GM11168 (cell line): ENCODE measurements around the gene MPST.

ENCODE experiments used
- in situ Hi-C: fragments of 300-500 bp; cut with MboI; formaldehyde crosslinking; loops from one replicate; pipeline ENCODE4 v1.12.0; 2022; ENCODE audit warnings: low sequenced_read_pairs; ENCODE audit not compliant: unreplicated experiment

MPST gene

GRCh38 chr22:36999463-36999862 is 20.1 kb upstream of the MPST start:
- in situ Hi-C loops, result no loop called here

GRCh38 chr22:37000676-37001534 is 18.6 kb upstream of the MPST start:
- in situ Hi-C loops, result no loop called here

- in situ Hi-C loops, result no loop called here
These were observed 17.7 kb upstream of the MPST start for GRCh38 chr22:37001826-37002225.

- in situ Hi-C loops, result no loop called here
These were observed 16.9 kb upstream of the MPST start for GRCh38 chr22:37002633-37003032.

GRCh38 chr22:37007651-37008050 is 11.9 kb upstream of the MPST start:
- in situ Hi-C loops, result no loop called here

- in situ Hi-C loops, result no loop called here
These were observed 11.2 kb upstream of the MPST start for GRCh38 chr22:37008365-37008764.

GRCh38 chr22:37009490-37009889 is 10.1 kb upstream of the MPST start:
- in situ Hi-C loops, result no loop called here

- in situ Hi-C loops, result no loop called here
These were observed 9.4 kb upstream of the MPST start for GRCh38 chr22:37010174-37010573.

- in situ Hi-C loops, result no loop called here
These were observed 8.6 kb upstream of the MPST start for GRCh38 chr22:37010976-37011375.

GRCh38 chr22:37011472-37011871 is 8.1 kb upstream of the MPST start:
- in situ Hi-C loops, result no loop called here

GRCh38 chr22:37012262-37012904 is 7.2 kb upstream of the MPST start:
- in situ Hi-C loops, result no loop called here

- in situ Hi-C loops, result no loop called here
These were observed 6.6 kb upstream of the MPST start for GRCh38 chr22:37012956-37013355.

- in situ Hi-C loops, result no loop called here
These were observed 5.1 kb upstream of the MPST start for GRCh38 chr22:37014415-37014806.

- in situ Hi-C loops, result no loop called here
These were observed 4.5 kb upstream of the MPST start for GRCh38 chr22:37014835-37015586.

GRCh38 chr22:37015587-37015878 is 4.0 kb upstream of the MPST start:
- in situ Hi-C loops, result no loop called here

- in situ Hi-C loops, result no loop called here
These were observed 3.2 kb upstream of the MPST start for GRCh38 chr22:37016134-37016910.

GRCh38 chr22:37017356-37017755 is 2.2 kb upstream of the MPST start:
- in situ Hi-C loops, result no loop called here

GRCh38 chr22:37018086-37018814 is 1.3 kb upstream of the MPST start:
- in situ Hi-C loops, result no loop called here

- in situ Hi-C loops, result no loop called here
These were observed 680 bp upstream of the MPST start for GRCh38 chr22:37018815-37019308.

GRCh38 chr22:37020192-37020479 is 594 bp downstream of the MPST start:
- in situ Hi-C loops, result no loop called here
